ENCODE results near the gene ZNF681. TPM values are rescaled to one million over a fixed set of nuclear protein-coding genes. Genes with fewer than 3 reads are reported as not detected.

The ZNF681 gene
- total RNA-seq, 1 donor from 2014 or later = 2.4 TPM

DNA sequence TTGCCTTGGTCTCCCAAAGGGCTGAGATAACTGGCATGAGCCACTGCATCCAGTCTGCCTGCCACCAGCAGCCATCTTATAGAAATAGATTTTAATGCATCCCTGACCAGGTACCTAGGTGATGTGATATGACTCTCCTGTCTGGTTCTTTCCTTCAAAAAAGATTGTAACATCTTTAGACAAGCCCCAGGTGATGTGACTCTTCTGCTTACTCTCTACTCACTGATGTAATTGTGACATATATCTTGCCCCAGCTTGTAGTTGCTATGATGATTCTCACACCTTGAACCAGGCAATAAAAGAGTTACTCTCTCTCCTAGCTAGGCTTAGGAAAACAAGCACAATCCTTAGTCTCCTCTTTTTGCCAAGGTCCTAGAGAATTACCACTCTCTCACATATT, 30.6 kb upstream of the ZNF681 start:
- H3K4me3 Mint-ChIP-seq (ENCODE audit: unreplicated experiment) = no peak overlapping the region
- H3K27me3 Mint-ChIP-seq (ENCODE audit: unreplicated experiment) = no peaks in the 10 kb centered on the region
- H3K27ac Mint-ChIP-seq (ENCODE audit: unreplicated experiment) = no peak overlapping the region
- no peaks in the 10 kb centered on the region for H3K4me1 Mint-ChIP-seq (ENCODE audit: unreplicated experiment)
- H3K36me3 Mint-ChIP-seq (ENCODE audit: unreplicated experiment) = peaks cover 2% of the 10 kb centered on the region
- no peaks in the 10 kb centered on the region for H3K9me3 Mint-ChIP-seq (ENCODE audit: unreplicated experiment)
- no peak for DNase-seq (ENCODE audit: extremely low spot score, unreplicated experiment)
- TF ChIP-seq, protein P1, sequence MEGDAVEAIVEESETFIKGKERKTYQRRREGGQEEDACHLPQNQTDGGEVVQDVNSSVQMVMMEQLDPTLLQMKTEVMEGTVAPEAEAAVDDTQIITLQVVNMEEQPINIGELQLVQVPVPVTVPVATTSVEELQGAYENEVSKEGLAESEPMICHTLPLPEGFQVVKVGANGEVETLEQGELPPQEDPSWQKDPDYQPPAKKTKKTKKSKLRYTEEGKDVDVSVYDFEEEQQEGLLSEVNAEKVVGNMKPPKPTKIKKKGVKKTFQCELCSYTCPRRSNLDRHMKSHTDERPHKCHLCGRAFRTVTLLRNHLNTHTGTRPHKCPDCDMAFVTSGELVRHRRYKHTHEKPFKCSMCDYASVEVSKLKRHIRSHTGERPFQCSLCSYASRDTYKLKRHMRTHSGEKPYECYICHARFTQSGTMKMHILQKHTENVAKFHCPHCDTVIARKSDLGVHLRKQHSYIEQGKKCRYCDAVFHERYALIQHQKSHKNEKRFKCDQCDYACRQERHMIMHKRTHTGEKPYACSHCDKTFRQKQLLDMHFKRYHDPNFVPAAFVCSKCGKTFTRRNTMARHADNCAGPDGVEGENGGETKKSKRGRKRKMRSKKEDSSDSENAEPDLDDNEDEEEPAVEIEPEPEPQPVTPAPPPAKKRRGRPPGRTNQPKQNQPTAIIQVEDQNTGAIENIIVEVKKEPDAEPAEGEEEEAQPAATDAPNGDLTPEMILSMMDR (IDR thresholded peaks at IDR 0.05) = no peak

DNA sequence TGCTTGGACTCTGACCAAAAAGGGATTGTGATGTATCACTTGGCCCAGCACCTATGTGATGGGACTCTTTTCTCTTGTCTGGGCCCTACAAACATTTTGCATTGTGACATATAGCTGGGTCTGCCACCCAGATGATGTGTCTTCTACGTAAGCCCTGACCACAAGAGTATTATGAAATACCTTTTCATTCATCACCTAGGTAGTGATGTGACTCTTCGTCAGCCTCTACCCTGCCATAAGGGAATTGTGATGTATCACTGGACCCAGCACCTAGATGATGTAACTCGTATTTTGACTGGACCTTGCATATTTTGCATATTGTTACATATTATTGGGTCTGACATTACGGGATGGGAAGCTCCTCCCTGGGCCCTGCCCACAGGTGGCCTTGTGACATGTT, 29.7 kb upstream of the ZNF681 start:
- H3K27me3 Mint-ChIP-seq (ENCODE audit: unreplicated experiment) = no peaks in the 10 kb centered on the region
- H3K27ac Mint-ChIP-seq (ENCODE audit: unreplicated experiment) = no peak overlapping the region
- H3K36me3 Mint-ChIP-seq (ENCODE audit: unreplicated experiment) = peaks cover 2% of the 10 kb centered on the region
- no peak overlapping the region for H3K4me3 Mint-ChIP-seq (ENCODE audit: unreplicated experiment)
- no peaks in the 10 kb centered on the region for H3K9me3 Mint-ChIP-seq (ENCODE audit: unreplicated experiment)
- no peaks in the 10 kb centered on the region for H3K4me1 Mint-ChIP-seq (ENCODE audit: unreplicated experiment)
- TF ChIP-seq, protein P1 (IDR thresholded peaks at IDR 0.05) = no peak
- no peak for DNase-seq (ENCODE audit: extremely low spot score, unreplicated experiment)

DNA sequence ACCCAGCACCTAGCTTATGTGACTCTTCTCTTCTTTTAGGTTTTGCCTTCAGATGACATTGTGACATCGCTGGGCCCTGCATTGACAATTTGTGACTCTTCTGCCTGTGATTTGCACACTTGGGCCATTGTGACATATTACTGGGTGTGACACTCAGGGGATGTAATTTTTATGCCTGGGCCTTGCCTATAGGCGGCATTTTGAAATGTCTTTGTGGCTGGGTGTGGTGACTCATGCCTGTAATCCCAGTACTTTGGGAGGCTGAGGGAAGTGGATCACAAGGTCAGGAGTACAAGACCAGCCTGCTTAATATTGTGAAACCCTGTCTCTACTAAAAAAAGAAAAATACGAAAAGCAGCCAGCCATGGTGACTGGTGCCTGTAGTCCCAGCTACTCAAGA, 28.4 kb upstream of the ZNF681 start:
- H3K27ac Mint-ChIP-seq (ENCODE audit: unreplicated experiment) = no peak overlapping the region
- H3K9me3 Mint-ChIP-seq (ENCODE audit: unreplicated experiment) = no peaks in the 10 kb centered on the region
- peak; percentile 38 for DNase-seq (ENCODE audit: extremely low spot score, unreplicated experiment)
- TF ChIP-seq, protein P1 (IDR thresholded peaks at IDR 0.05) = no peak
- H3K4me3 Mint-ChIP-seq (ENCODE audit: unreplicated experiment) = no peak overlapping the region
- peaks cover 5% of the 10 kb centered on the region for H3K36me3 Mint-ChIP-seq (ENCODE audit: unreplicated experiment)
- H3K4me1 Mint-ChIP-seq (ENCODE audit: unreplicated experiment) = no peaks in the 10 kb centered on the region
- no peaks in the 10 kb centered on the region for H3K27me3 Mint-ChIP-seq (ENCODE audit: unreplicated experiment)

DNA sequence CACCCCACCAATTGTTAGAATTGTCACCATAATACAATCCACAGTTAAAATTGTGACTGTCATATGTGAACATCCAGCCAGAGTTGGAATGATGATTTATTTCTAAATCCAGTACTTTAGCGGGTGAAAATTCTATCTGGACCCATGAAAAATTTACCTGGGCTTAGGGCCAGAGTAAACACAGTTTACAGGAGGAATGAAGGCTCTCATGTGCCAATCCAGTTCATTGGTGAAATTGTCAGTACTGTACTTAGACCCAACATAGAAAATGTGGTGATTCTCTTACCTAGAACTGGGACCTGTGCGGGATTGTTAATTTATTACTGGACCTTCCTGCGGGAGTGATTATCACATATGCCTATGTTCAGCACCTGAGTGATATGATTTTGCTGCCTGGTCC, 27.3 kb upstream of the ZNF681 start:
- Mint-ChIP-seq H3K27me3 (ENCODE audit: unreplicated experiment) (no peaks in the 10 kb centered on the region), H3K4me3 (ENCODE audit: unreplicated experiment) (no peak overlapping the region), H3K4me1 (ENCODE audit: unreplicated experiment) (no peaks in the 10 kb centered on the region), H3K36me3 (ENCODE audit: unreplicated experiment) (peaks cover 5% of the 10 kb centered on the region), H3K9me3 (ENCODE audit: unreplicated experiment) (no peaks in the 10 kb centered on the region), H3K27ac (ENCODE audit: unreplicated experiment) (no peak overlapping the region)
- TF ChIP-seq, protein P1 (IDR thresholded peaks at IDR 0.05) = no peak
- DNase-seq (ENCODE audit: extremely low spot score, unreplicated experiment) = no peak

DNA sequence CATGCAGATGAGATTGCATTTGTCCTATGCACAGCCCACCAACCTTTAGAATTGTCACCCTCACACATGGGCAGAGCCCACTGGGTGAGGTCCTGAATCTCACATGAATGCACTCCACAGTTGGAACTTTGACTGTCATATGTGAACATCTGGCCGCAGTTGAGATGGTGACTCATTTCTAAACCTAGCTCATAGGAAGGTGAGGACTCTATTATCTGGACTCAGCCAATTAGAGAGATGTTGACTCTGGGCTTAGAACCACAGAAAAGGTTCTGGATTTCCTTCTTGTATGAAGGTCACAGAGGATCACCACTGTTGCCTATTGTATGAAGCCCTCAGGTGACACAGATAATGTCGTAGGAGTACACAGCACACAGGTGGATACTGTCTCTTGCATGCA, 25.6 kb upstream of the ZNF681 start:
- DNase-seq (ENCODE audit: extremely low spot score, unreplicated experiment) = peak; percentile 10
- TF ChIP-seq, protein P1 (IDR thresholded peaks at IDR 0.05) = no peak
- H3K36me3 Mint-ChIP-seq (ENCODE audit: unreplicated experiment) = peaks cover 12% of the 10 kb centered on the region
- H3K27ac Mint-ChIP-seq (ENCODE audit: unreplicated experiment) = no peak overlapping the region
- H3K4me1 Mint-ChIP-seq (ENCODE audit: unreplicated experiment) = no peaks in the 10 kb centered on the region
- H3K27me3 Mint-ChIP-seq (ENCODE audit: unreplicated experiment) = no peaks in the 10 kb centered on the region
- no peaks in the 10 kb centered on the region for H3K9me3 Mint-ChIP-seq (ENCODE audit: unreplicated experiment)
- no peak overlapping the region for H3K4me3 Mint-ChIP-seq (ENCODE audit: unreplicated experiment)

All from osteocyte (in vitro differentiated cells).